Activated CD4-positive, CD25-positive, alpha-beta regulatory T cell (primary cell): ENCODE measurements around the gene HUNK.
"Not testable (repeated sequence)": the region's sequence is repeated elsewhere in the genome, so short reads cannot be mapped to it uniquely, and the experiment has no call there.

Source experiments
- DNase-seq, 4 experiments: peaks; one replicate each; lab custom pipeline; 2025; lab: John Stamatoyannopoulos, UW

HUNK gene

GRCh38 chr21:31920275-31920674 lies 47.5 kb downstream of the HUNK start:
- no peak for DNase-seq

- no peak for DNase-seq
These were observed 48.3 kb downstream of the HUNK start for GRCh38 chr21:31921079-31921478.

GRCh38 chr21:31922881-31923280 lies 50.1 kb downstream of the HUNK start:
- no peak for DNase-seq

GRCh38 chr21:31923756-31924155 lies 50.9 kb downstream of the HUNK start:
- DNase-seq = no peak

DNA sequence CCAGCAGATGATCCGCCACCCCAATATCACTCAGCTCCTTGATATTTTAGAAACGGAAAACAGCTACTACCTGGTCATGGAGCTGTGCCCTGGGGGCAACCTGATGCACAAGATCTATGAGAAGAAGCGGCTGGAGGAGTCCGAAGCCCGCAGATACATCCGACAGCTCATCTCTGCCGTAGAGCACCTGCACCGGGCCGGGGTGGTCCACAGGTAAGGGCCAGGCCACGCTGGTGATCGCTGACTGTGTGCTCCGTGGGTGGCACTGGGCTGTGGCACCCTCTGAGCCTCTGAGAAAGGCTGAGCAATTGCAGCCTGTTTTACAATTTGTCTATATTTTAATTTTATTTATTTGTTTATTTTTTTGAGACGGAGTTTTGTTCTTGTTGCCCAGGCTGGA lies 51.7 kb downstream of the HUNK start:
- DNase-seq = no peak

DNA sequence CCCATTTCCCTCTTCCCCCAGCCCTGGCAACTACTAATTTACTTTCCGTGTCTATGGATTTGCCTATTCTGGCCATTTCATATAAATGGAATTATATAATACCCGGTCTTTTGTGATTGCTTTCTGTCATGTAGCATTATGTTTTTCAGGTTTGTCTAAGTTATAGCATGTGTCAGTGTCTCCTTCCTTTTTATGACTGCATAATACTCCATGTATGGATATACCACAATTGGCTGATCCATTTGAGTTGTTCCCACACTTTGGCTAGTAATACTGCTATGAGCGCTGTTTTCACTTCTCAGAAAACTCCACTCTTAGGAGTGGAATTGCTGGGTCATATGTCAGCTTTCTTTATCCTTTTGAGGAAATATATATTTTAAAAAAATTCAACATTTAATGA lies 53.7 kb downstream of the HUNK start:
- no peak for DNase-seq

DNA sequence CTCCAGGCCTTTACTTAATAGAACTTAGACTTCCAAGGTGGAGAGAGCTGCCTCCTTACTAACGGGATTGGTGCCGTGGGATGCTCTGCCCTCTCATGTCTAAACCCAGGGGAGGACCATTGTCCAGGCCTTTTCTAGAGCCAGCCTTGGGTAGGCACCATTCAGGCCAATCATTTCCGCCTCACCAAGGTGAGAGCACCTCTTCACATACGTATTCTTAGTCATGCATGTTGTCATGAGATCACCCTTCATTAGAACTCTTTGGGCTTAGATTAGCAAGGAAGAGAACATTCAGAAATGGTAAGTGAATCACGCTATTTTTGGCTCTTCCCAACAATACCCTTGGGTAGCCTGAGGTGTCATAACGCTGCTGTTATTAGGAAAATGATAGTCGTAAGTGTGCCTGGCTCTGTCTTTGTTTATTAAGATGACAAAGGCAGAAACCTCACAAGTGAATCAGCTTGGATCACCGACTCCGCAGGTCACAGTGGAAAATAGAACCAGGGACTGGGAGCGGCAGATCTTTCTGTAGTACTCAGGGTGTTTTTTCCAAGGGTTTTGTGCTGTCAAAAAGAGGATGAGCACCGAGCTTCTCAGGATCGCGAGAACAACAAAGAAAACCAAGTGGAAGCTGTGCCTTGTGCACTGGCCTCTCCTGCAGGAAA lies 55.0 kb downstream of the HUNK start:
- no peak for DNase-seq

- no peak for DNase-seq
These were observed 55.8 kb downstream of the HUNK start for GRCh38 chr21:31928656-31929055.

GRCh38 chr21:31929548-31929947 lies 56.7 kb downstream of the HUNK start:
- DNase-seq = no peak

DNA sequence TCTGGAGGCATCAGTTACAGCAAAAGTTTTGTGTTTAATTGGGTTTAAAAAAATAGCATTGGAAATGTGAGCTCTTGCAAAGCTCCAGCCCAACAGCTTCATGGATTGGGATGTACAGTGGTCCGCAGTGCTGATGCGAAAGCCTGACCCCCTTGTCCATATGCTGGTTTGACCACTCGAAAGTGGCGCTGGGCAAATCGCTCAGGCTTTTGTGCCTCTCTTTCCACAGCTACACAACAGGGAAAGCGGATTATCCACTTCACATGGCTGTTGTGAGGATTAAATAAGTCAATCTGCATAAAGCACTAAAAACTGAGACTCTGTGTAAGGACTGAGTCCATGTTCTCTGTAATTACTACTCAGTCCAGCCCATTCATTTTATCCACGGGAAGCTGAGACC lies 57.2 kb downstream of the HUNK start:
- no peak for DNase-seq

DNA sequence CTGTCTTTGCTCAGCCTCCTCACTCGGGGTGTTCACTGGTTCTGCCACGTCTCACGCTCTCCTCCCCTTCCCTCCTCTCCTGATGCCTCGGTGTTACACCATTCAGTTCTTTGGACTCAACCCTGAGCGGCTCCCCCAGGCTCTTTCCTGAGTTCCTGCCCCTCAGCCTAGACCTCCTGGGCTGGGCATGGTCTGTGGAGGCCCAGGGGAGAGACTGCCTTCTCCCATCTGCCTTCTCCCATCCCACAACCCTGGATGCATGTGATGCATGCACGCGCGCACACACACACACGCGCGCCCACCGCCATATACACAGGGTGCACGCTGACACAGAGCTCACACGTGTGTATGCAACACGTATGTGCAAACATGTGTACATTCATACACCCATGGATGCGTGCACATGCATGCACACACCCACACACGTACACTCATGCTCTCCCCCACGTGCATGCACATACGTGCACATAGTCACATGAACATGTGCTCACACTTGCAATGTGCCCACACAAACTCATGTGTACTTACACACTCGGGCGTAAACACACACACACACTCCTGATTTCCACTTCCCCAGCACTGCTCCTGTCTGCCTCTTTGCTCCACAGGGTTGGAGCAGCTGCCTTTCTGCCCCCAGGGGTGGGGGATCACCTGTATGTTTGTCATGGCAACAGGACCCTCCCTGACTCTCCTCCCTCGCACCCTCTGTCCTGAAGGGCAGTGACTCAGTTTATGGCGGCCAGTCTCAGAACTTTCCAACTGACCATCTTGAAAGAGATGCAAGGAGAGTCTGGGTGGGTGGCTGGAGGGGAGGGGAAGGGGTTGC lies 59.0 kb downstream of the HUNK start:
- no peak for DNase-seq

DNA sequence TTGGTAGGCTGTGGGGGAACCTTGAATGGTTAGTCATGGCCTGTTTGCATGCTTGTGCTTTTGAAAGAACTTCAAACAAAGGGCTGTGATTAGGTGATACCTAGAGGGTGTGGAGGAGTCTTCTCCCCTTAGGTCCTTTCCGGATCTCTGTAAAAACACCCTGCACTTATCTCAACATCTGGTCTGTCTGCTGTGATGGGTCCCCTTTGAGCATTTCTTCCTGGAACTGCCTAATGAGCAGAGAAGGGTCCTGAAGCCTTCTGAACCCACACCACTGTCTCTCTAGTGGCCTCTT lies 59.6 kb downstream of the HUNK start:
- DNase-seq = no peak

- no peak for DNase-seq
These were observed 64.5 kb downstream of the HUNK start for GRCh38 chr21:31937303-31937702.

- no peak for DNase-seq
These were observed 65.8 kb downstream of the HUNK start for GRCh38 chr21:31938330-31939301.

DNA sequence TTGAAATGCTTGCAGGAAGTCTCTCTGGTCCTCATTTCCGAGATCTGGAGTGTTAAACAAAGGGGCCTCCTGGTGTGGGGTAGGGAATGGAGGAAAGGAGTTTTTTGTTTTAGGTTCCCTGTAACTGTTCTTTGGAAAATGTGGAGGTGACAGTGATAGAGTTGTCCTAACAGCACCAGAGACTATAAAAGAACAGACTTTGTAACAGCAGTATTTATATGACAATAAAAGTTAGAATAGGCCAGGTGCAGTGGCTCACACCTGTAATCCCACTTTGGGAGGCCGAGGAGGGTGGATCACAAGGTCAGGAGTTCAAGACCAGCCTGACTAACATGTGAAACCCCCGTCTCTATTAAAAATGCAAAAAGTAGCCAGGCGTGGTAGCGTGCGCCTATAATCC lies 68.9 kb downstream of the HUNK start:
- no peak for DNase-seq

- no peak for DNase-seq
These were observed 70.7 kb downstream of the HUNK start for GRCh38 chr21:31943561-31943960.

- no peak for DNase-seq
These were observed 72.3 kb downstream of the HUNK start for GRCh38 chr21:31945141-31945540.

DNA sequence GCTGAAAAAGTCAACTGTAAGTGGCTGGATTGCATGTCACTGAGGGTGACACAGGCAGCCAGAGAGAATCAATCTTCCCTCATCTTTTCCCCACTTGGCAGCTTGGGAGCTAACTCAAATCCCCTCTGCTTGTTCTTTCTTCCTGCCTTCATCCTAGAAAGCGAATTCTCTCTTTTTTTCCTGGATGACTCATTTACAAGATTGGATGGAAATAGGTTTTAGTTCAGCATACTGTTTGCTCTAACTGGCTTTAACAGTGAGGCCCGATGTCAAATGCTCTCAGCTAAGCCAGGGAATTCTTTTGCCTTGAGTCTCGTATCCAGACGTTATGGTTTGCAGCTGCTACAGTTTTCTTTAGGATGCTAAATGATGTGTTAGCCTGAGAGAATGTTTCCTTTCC lies 72.7 kb downstream of the HUNK start:
- DNase-seq = no peak

GRCh38 chr21:31946231-31946630 lies 73.4 kb downstream of the HUNK start:
- DNase-seq = no peak

DNA sequence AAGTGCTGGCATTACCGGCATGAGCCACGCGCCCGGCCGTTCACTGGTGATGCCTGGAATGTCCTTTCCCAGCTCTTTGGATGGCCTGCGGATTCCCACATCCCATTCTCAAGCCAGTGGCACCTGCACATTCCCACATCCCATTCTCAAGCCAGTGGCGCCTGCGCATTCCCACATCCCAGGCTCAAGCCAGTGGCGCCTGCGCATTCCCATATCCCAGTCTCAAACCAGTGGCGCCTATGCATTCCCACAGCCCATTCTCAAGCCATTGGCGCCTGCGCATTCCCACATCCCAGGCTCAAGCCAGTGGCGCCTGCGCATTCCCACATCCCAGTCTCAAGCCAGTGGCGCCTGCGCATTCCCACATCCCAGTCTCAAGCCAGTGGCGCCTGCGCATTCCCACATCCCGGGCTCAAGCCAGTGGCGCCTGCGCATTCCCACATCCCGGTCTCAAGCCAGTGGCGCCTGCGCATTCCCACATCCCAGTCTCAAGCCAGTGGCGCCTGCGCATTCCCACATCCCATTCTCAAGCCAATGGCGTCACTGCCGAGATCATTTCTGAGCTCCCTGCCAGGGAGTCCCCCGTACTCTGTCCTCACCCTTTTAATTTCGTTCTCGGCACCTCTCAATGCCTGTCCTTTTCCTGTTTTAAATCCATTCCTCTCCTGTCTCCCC lies 74.2 kb downstream of the HUNK start:
- not testable (repeated sequence) for DNase-seq

DNA sequence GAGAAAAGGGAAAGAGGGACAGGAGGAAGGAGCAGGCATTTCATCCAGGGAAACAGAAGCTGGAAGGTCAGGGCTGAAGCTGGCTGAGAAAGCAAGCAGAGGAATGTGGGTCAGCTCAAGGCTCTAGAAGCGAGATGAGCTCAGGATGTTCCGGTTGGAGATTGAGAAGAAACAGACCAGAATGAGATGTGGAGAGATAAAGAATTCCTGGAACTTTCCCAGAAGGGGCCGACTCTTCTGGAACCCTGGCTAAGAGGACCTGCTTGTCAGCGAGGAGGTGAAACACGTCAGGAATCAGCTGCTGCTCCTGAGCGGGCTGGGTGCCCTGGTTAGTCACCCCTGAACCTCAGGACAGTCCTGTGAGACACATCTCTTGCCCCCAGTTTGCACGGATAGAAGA lies 75.9 kb downstream of the HUNK start:
- DNase-seq = no peak

GRCh38 chr21:31952828-31953227 lies 80.0 kb downstream of the HUNK start:
- no peak for DNase-seq
